Esophagus squamous epithelium (tissue), 5 donors: ENCODE measurements around the gene LSMEM2. TPM values are rescaled to one million over a fixed set of nuclear protein-coding genes. Genes with fewer than 3 reads are reported as not detected.
A peak's percentile ranks its signal among the peaks of the same experiment; 100 is the strongest.

Experiments
- DNase-seq: peaks from one replicate; lab custom pipeline; 2025; lab: John Stamatoyannopoulos, UW
- H3K27ac ChIP-seq, 4 donors: fragments of 200-600 bp; sonication (generic); one replicate each; pipeline ENCODE4 v1.5.1; 2016 to 2019; ENCODE audit warnings: mild to moderate bottlenecking in 1 of 4
- H3K27me3 ChIP-seq, 4 donors: fragments of 200-600 bp; sonication (generic); 1 replicate in 3 of 4; 2 replicates in 1 of 4; pipeline versions ENCODE4 v1.5.1 to v1.6.0; 2017 to 2021; ENCODE audit warnings: antibody characterized with exemption in 1 of 4
- H3K36me3 ChIP-seq, 3 donors: fragments of 200-600 bp; sonication (generic); one replicate each; pipeline ENCODE4 v1.5.1; 2016 to 2019
- H3K4me1 ChIP-seq, 3 donors: fragments of 200-600 bp; sonication (generic); one replicate each; pipeline ENCODE4 v1.5.1; 2017 to 2019
- H3K4me3 ChIP-seq, 4 donors: fragments of 200-600 bp; sonication (generic); 1 replicate in 3 of 4; 2 replicates in 1 of 4; pipeline ENCODE4 v1.5.1; 2016 to 2019; ENCODE audit warnings: mild to moderate bottlenecking in 2 of 4, moderate library complexity in 1 of 4
- H3K9me3 ChIP-seq, 3 donors: fragments of 200-600 bp; sonication (generic); one replicate each; pipeline ENCODE4 v1.5.1; 2016 to 2019
- POLR2A ChIP-seq, 4 donors: fragments of 450-650 bp; IDR thresholded peaks; one replicate each; pipeline ENCODE4 v1.6.1; 2017; ENCODE audit warnings: antibody characterized with exemption in 4 of 4, mild to moderate bottlenecking in 4 of 4, moderate library complexity in 3 of 4
- WGBS, 2 donors: methylation state at CpG; one replicate each; pipeline ENCODE4 v1.1.5; 2018; 5-methylcytosine and 5-hydroxymethylcytosine counted together
- intact Hi-C: fragments of 100-400 bp; cut with DNase I; formaldehyde crosslinking; loops from one replicate; pipeline ENCODE4 v1.15.0; 2022
- total RNA-seq, 4 donors: library from RNA; depleted of rRNA; stranded (reverse); fragments of >200 nt; gene quantifications; one replicate each; pipeline ENCODE4 v1.1.0, GENCODE V29; 2016
- TF ChIP-seq, protein P1 (sequence below), 6 experiments: fragments of 450-650 bp in 4 of 6; fragments of 200-600 bp in 2 of 6; sonication (generic) in 2 of 6; IDR thresholded peaks; one replicate each; pipeline ENCODE4 v1.5.1; 2016 to 2019; ENCODE audit warnings: antibody characterized with exemption in 6 of 6, mild to moderate bottlenecking in 4 of 6, moderate library complexity in 4 of 6
- donor health status: DM: yes; HTN: yes; CAD: no.

The LSMEM2 gene
- total RNA-seq, 4 donors from 2014 or later = not detected

GRCh38 chr3:50318615-50319014 lies 39.7 kb downstream of the LSMEM2 start:
- H3K4me1 ChIP-seq = peaks cover 58 to 93% (median 63%) of the 10 kb centered on the region in 3 donors
- DNase-seq = no peak
- intact Hi-C loops = no loop called here
- peaks cover 0 to 39% (median 11%) of the 10 kb centered on the region in 3 donors for H3K36me3 ChIP-seq
- no peak for TF ChIP-seq POLR2A (IDR thresholded peaks at IDR 0.05)
- WGBS, 2 donors = 40% methylated on average over 1 of the region's 10 CpGs; no CpG with 5 or more reads in 1 of the 2 donors
- H3K4me3 ChIP-seq = peak overlapping the region in 2 of 4 donors; percentile 91 to 98
- no peaks in the 10 kb centered on the region for H3K27me3 ChIP-seq
- no peaks in the 10 kb centered on the region for H3K9me3 ChIP-seq
- peak overlapping the region; percentile 93 to 98 (median 96) for H3K27ac ChIP-seq

DNA sequence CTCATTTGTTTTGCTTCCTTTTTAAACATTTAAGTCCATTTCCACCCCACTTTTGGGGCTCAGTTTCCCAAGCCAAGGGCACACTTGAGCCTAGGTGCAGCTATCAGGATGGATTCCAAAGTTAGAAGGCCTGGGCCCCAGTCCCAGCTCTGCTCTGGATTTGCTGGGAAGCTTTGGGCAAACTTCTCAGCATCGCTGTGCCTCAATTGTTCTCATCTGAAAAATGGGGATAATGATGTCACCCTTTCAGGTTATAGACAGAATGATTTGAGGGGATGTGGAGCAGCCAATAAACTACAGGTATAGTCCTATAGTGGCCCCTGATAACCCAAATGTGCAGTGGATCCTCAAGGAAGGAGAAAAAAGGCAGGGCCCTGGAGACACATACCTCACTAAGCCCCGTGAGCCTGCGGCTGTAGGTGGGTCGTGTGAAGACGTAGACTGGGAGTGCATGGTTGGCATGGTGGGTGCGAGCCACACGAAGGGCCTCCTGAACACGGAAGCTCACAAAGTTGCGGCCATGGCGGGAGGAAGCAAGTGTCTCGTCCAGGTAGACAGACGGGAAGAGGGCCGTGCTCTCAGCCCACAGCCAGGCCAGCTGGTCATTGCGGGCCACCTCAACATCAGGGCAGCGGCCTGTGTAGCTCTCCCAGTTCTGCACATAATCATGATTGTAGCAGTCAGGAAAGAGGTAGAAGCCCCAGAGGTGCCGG lies 40.5 kb downstream of the LSMEM2 start:
- Histone ChIP-seq H3K36me3 (peaks cover 0 to 39% (median 11%) of the 10 kb centered on the region in 3 donors), H3K4me3 (peak overlapping the region in 2 of 4 donors; percentile 91 to 98), H3K27ac (peak overlapping the region; percentile 93 to 98 (median 96)), H3K4me1 (peaks cover 65 to 93% (median 69%) of the 10 kb centered on the region in 3 donors), H3K9me3 (no peaks in the 10 kb centered on the region), H3K27me3 (no peaks in the 10 kb centered on the region)
- no peak for DNase-seq
- WGBS, 2 donors = 86 to 90% methylated on average over 12 to 16 of the region's 16 CpGs
- intact Hi-C loops = no loop called here
- no peak for TF ChIP-seq POLR2A (IDR thresholded peaks at IDR 0.05)
- TF ChIP-seq, protein P1, sequence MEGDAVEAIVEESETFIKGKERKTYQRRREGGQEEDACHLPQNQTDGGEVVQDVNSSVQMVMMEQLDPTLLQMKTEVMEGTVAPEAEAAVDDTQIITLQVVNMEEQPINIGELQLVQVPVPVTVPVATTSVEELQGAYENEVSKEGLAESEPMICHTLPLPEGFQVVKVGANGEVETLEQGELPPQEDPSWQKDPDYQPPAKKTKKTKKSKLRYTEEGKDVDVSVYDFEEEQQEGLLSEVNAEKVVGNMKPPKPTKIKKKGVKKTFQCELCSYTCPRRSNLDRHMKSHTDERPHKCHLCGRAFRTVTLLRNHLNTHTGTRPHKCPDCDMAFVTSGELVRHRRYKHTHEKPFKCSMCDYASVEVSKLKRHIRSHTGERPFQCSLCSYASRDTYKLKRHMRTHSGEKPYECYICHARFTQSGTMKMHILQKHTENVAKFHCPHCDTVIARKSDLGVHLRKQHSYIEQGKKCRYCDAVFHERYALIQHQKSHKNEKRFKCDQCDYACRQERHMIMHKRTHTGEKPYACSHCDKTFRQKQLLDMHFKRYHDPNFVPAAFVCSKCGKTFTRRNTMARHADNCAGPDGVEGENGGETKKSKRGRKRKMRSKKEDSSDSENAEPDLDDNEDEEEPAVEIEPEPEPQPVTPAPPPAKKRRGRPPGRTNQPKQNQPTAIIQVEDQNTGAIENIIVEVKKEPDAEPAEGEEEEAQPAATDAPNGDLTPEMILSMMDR (IDR thresholded peaks at IDR 0.05) = no peak

GRCh38 chr3:50319894-50320625 lies 41.2 kb downstream of the LSMEM2 start:
- TF ChIP-seq POLR2A (IDR thresholded peaks at IDR 0.05) = no peak
- TF ChIP-seq, protein P1 (IDR thresholded peaks at IDR 0.05) = no peak
- H3K27ac ChIP-seq = peak overlapping the region; percentile 90 to 98 (median 96)
- H3K9me3 ChIP-seq = no peaks in the 10 kb centered on the region
- 66 to 80% methylated on average over 1 to 27 of the region's 29 CpGs for WGBS, 2 donors
- H3K4me3 ChIP-seq = peak overlapping the region; percentile 71 to 98 (median 82)
- no peaks in the 10 kb centered on the region for H3K27me3 ChIP-seq
- H3K36me3 ChIP-seq = peaks cover 0 to 40% (median 11%) of the 10 kb centered on the region in 3 donors
- intact Hi-C loops = loop anchor here (10.0 kb wide), 1 partner anchor 45 kb away; the partner anchor contains the start of gene LSMEM2
- DNase-seq = no peak
- peaks cover 66 to 93% (median 71%) of the 10 kb centered on the region in 3 donors for H3K4me1 ChIP-seq

DNA sequence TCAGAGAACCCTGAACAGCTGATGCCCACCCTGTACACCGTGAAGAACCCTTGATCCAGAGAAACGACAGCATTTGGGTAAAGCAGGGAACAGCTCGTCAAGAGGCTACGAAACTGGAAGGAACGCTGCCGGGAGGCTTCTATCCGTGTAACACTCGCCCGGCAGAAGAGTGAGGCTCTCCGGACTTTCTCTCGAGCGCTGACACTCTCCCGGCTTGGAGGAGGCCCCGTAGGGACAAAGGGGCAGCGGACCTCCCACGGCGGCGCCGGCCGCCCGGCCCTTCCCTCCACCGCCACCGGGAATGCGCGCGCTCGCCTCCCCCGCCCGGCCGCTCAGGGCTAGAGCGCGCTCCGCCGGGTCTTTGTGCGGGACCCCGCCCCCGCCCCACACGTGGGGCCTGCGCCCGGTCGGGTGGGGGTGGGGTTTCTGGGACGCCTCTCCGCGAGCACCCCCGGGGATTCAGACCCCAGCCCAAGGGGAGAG lies 42.0 kb downstream of the LSMEM2 start:
- TF ChIP-seq, protein P1 (IDR thresholded peaks at IDR 0.05) = no peak
- peak in 3 of 4 donors; percentile 63 to 81 (median 69) for TF ChIP-seq POLR2A (IDR thresholded peaks at IDR 0.05)

DNA sequence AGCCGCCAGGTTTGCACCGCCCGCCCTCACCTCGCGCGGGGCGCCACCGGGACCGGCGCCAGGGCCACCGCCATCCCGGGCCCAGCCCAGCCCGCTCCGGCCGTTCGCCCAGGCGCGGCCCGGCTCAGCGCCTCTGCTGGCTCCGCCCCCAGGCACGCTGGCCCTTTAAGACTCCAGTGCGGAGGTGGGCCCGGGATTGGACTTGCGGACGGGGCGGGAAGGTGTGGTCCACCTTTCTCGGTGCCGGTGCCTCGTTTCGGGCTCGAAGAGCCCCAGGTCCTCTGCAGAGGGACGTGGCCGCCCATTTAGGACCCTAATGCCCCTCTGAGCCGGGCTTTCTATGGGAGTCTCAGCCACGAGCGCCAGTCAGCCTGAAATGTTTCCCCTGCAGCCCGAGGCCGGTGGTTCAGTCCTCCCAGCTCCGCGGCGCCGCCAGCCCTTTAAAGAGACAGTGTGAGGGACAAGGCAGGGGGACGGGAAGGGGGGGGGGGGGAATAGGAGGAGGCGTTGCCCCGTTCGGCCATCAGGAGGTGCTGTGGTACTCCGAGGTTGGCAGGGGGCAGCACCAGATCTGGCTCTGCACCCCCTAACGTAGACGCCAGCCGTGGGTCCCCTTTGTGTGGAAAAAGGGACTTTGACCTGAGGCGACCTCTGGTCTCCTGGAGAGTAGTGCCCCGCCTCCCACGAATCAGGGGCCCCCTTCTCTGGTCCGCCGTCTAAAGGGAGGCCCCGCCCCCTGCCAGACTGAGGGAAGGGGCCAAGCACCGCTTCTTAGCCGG lies 42.6 kb downstream of the LSMEM2 start:
- H3K36me3 ChIP-seq = peaks cover 0 to 49% (median 11%) of the 10 kb centered on the region in 3 donors
- H3K4me3 ChIP-seq = peak overlapping the region; percentile 71 to 98 (median 82)
- H3K27ac ChIP-seq = peak overlapping the region; percentile 90 to 98 (median 96)
- TF ChIP-seq POLR2A (IDR thresholded peaks at IDR 0.05) = peak in 2 of 4 donors; percentile 50 to 61
- TF ChIP-seq, protein P1 (IDR thresholded peaks at IDR 0.05) = peak; percentile 20 to 53 (median 28)
- peaks cover 60 to 93% (median 60%) of the 10 kb centered on the region in 3 donors for H3K4me1 ChIP-seq
- WGBS, 2 donors = 0% methylated on average over 5 of the region's 59 CpGs; no CpG with 5 or more reads in 1 of the 2 donors
- intact Hi-C loops = loop anchor here (10.0 kb wide), 1 partner anchor 47 kb away; the partner anchor contains the start of gene LSMEM2
- no peaks in the 10 kb centered on the region for H3K27me3 ChIP-seq
- no peaks in the 10 kb centered on the region for H3K9me3 ChIP-seq
- DNase-seq = peak; percentile 67

More for the DNA sequence above, 42.0 kb downstream of the LSMEM2 start:
- intact Hi-C loops = loop anchor here (10.0 kb wide), 1 partner anchor 46 kb away; the partner anchor contains the start of gene LSMEM2
- Histone ChIP-seq H3K27ac (peak overlapping the region; percentile 90 to 98 (median 96)), H3K36me3 (peaks cover 0 to 43% (median 11%) of the 10 kb centered on the region in 3 donors), H3K4me1 (peaks cover 65 to 93% (median 66%) of the 10 kb centered on the region in 3 donors), H3K9me3 (no peaks in the 10 kb centered on the region), H3K4me3 (peak overlapping the region; percentile 71 to 98 (median 82)), H3K27me3 (no peaks in the 10 kb centered on the region)
- WGBS, 2 donors = 0% methylated on average over 8 to 10 of the region's 45 CpGs
- DNase-seq = no peak
